Measurements from ENCODE around the gene FAM149B1.

- TF ChIP-seq EZH2 (IDR thresholded peaks at IDR 0.05; ENCODE audit: borderline replicate concordance, insufficient read depth, low read length, poor library complexity, severe bottlenecking) (no peak), RAD21 (conservative IDR thresholded peaks at IDR 0.05) (no peak), TAF1 (IDR thresholded peaks at IDR 0.05; ENCODE audit: low read depth) (no peak)
- TF ChIP-seq, protein P1, sequence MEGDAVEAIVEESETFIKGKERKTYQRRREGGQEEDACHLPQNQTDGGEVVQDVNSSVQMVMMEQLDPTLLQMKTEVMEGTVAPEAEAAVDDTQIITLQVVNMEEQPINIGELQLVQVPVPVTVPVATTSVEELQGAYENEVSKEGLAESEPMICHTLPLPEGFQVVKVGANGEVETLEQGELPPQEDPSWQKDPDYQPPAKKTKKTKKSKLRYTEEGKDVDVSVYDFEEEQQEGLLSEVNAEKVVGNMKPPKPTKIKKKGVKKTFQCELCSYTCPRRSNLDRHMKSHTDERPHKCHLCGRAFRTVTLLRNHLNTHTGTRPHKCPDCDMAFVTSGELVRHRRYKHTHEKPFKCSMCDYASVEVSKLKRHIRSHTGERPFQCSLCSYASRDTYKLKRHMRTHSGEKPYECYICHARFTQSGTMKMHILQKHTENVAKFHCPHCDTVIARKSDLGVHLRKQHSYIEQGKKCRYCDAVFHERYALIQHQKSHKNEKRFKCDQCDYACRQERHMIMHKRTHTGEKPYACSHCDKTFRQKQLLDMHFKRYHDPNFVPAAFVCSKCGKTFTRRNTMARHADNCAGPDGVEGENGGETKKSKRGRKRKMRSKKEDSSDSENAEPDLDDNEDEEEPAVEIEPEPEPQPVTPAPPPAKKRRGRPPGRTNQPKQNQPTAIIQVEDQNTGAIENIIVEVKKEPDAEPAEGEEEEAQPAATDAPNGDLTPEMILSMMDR (IDR thresholded peaks at IDR 0.05; ENCODE audit: poor library complexity, severe bottlenecking) = no peak
- TF ChIP-seq, protein P2, sequence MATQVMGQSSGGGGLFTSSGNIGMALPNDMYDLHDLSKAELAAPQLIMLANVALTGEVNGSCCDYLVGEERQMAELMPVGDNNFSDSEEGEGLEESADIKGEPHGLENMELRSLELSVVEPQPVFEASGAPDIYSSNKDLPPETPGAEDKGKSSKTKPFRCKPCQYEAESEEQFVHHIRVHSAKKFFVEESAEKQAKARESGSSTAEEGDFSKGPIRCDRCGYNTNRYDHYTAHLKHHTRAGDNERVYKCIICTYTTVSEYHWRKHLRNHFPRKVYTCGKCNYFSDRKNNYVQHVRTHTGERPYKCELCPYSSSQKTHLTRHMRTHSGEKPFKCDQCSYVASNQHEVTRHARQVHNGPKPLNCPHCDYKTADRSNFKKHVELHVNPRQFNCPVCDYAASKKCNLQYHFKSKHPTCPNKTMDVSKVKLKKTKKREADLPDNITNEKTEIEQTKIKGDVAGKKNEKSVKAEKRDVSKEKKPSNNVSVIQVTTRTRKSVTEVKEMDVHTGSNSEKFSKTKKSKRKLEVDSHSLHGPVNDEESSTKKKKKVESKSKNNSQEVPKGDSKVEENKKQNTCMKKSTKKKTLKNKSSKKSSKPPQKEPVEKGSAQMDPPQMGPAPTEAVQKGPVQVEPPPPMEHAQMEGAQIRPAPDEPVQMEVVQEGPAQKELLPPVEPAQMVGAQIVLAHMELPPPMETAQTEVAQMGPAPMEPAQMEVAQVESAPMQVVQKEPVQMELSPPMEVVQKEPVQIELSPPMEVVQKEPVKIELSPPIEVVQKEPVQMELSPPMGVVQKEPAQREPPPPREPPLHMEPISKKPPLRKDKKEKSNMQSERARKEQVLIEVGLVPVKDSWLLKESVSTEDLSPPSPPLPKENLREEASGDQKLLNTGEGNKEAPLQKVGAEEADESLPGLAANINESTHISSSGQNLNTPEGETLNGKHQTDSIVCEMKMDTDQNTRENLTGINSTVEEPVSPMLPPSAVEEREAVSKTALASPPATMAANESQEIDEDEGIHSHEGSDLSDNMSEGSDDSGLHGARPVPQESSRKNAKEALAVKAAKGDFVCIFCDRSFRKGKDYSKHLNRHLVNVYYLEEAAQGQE (IDR thresholded peaks at IDR 0.05; ENCODE audit: borderline replicate concordance) = no peak
Observed at GRCh38 chr10:73289958-73290357, 122.0 kb downstream of the FAM149B1 start.

Data from neural cell (in vitro differentiated cells).